AG04449 (cell line): ENCODE measurements around the gene EDEM3.
"Not testable (repeated sequence)": the region's sequence is repeated elsewhere in the genome, so short reads cannot be mapped to it uniquely, and the experiment has no call there.

Source experiments
- CTCF ChIA-PET: fragments of 350-600 bp; formaldehyde crosslinking; extraction: SDS; loops from one replicate; lab custom pipeline; 2021; ENCODE audit warnings: antibody characterized with exemption; lab: Yijun Ruan, JAX
- POLR2A ChIA-PET: fragments of 400-600, 350-600 bp; formaldehyde crosslinking; extraction: SDS; loops from one replicate; lab custom pipeline; 2020; ENCODE audit warnings: antibody characterized with exemption, inconsistent platforms; lab: Yijun Ruan, JAX
- DNase-seq: peaks from one replicate; pipeline ENCODE4 v3.0.0-alpha.2; 2010; ENCODE audit warnings: low read depth, low spot score
- H3K4me3 ChIP-seq: 2 replicates; pipeline ENCODE4 v1.5.1; 2011; ENCODE audit warnings: low read depth, mild to moderate bottlenecking, control low read depth, low read length
- CTCF ChIP-seq: IDR thresholded peaks from one replicate; pipeline ENCODE4 v1.5.1; 2011; ENCODE audit warnings: mild to moderate bottlenecking, moderate library complexity, low read length, control low read depth, inconsistent platforms; ENCODE audit not compliant: insufficient read depth; ENCODE audit errors: missing control alignments

The EDEM3 gene

GRCh38 chr1:184771190-184771691 lies 16.6 kb upstream of the EDEM3 start:
- no peak for DNase-seq

GRCh38 chr1:184770181-184770979 lies 15.7 kb upstream of the EDEM3 start:
- DNase-seq = no peak
- H3K4me3 ChIP-seq = no peak overlapping the region
- ChIA-PET CTCF (interaction anchor here (1.0 to 1.2 kb wide), 2 partner anchors 10 to 12 kb away, joined by 3 read pairs; no protein-coding TSS in a partner anchor), POLR2A (no interaction called here)
- TF ChIP-seq CTCF = no peak

More at GRCh38 chr1:184771190-184771691, 16.6 kb upstream of the EDEM3 start:
- ChIA-PET CTCF (interaction anchor here (1.2 to 1.5 kb wide), 2 partner anchors 11 to 20 kb away, joined by 3 read pairs; no protein-coding TSS in a partner anchor), POLR2A (no interaction called here)
- no peak for TF ChIP-seq CTCF
- H3K4me3 ChIP-seq = no peak overlapping the region

- no peak overlapping the region for H3K4me3 ChIP-seq
- DNase-seq = no peak
- POLR2A ChIA-PET = no interaction called here
- TF ChIP-seq CTCF = no peak
- CTCF ChIA-PET = no interaction called here
These were observed 14.6 kb upstream of the EDEM3 start for GRCh38 chr1:184769241-184769640.

- no peak for DNase-seq
- no peak for TF ChIP-seq CTCF
- ChIA-PET CTCF (no interaction called here), POLR2A (no interaction called here)
- no peak overlapping the region for H3K4me3 ChIP-seq
These were observed 13.8 kb upstream of the EDEM3 start for GRCh38 chr1:184768467-184768866.

GRCh38 chr1:184767591-184767990 lies 12.9 kb upstream of the EDEM3 start:
- TF ChIP-seq CTCF = no peak
- CTCF ChIA-PET = no interaction called here
- POLR2A ChIA-PET = no interaction called here
- H3K4me3 ChIP-seq = no peak overlapping the region
- DNase-seq = no peak

- no peak for DNase-seq
- no peak overlapping the region for H3K4me3 ChIP-seq
- TF ChIP-seq CTCF = no peak
- CTCF ChIA-PET = no interaction called here
- POLR2A ChIA-PET = interaction anchor here (0.6 kb wide), 1 partner anchor 100 kb away, joined by 3 read pairs; no protein-coding TSS in a partner anchor
These were observed 9.8 kb upstream of the EDEM3 start for GRCh38 chr1:184764483-184764882.

GRCh38 chr1:184763520-184763919 lies 8.9 kb upstream of the EDEM3 start:
- CTCF ChIA-PET, POLR2A ChIA-PET: not testable (repeated sequence)

More at GRCh38 chr1:184763520-184763919, 8.9 kb upstream of the EDEM3 start:
- DNase-seq, H3K4me3 ChIP-seq: not testable (repeated sequence)
